ES-I3 (cell line): Measurements from ENCODE around the gene C3orf70.

Experiments used
- H3K36me3 ChIP-seq: 2 replicates; pipeline ENCODE4 v1.6.1; 2013; ENCODE audit warnings: mild to moderate bottlenecking, low read length, control low read depth, moderate library complexity; ENCODE audit not compliant: insufficient read depth
- H3K4me1 ChIP-seq: 2 replicates; pipeline ENCODE4 v1.6.1; 2013; ENCODE audit warnings: mild to moderate bottlenecking, control low read depth, low read length; ENCODE audit not compliant: insufficient read depth
- H3K9ac ChIP-seq: 2 replicates; pipeline ENCODE4 v1.6.1; 2013; ENCODE audit warnings: low read depth, mild to moderate bottlenecking, low read length, moderate library complexity
- H3K9me3 ChIP-seq: 2 replicates; pipeline ENCODE4 v1.6.1; 2013; ENCODE audit warnings: mild to moderate bottlenecking, low read length, moderate library complexity; ENCODE audit not compliant: control insufficient read depth, insufficient read depth

Gene C3orf70

GRCh38 chr3:185152410-185153170, at the start of gene C3orf70:
C3orf70 (minus strand) TSS chr3:185153060; CDS start chr3:185152823, 237 bp downstream.
- H3K36me3 ChIP-seq, result no peaks in the 10 kb centered on the region
- H3K4me1 ChIP-seq, result peaks cover 4% of the 10 kb centered on the region; the same call in 1 of the 2 replicates
- no peaks in the 10 kb centered on the region for H3K9me3 ChIP-seq
- H3K9ac ChIP-seq, result peak within 1 kb of the TSS; percentile 61

- H3K36me3 ChIP-seq, result no peaks in the 10 kb centered on the region
- no peak overlapping the region for H3K9ac ChIP-seq
- H3K9me3 ChIP-seq, result no peaks in the 10 kb centered on the region
These were observed 47.8 kb upstream of the C3orf70 start for GRCh38 chr3:185200639-185201038.

GRCh38 chr3:185199671-185200070, 46.8 kb upstream of the C3orf70 start:
- H3K9me3 ChIP-seq, result no peaks in the 10 kb centered on the region
- no peaks in the 10 kb centered on the region for H3K36me3 ChIP-seq
- no peak overlapping the region for H3K9ac ChIP-seq
- no peaks in the 10 kb centered on the region for H3K4me1 ChIP-seq

More at GRCh38 chr3:185200639-185201038, 47.8 kb upstream of the C3orf70 start:
- no peaks in the 10 kb centered on the region for H3K4me1 ChIP-seq

- Histone ChIP-seq H3K36me3 (no peaks in the 10 kb centered on the region), H3K4me1 (no peaks in the 10 kb centered on the region), H3K9me3 (no peaks in the 10 kb centered on the region), H3K9ac (no peak overlapping the region)
These were observed 46.3 kb upstream of the C3orf70 start for GRCh38 chr3:185199206-185199605.

- H3K9ac ChIP-seq, result no peak overlapping the region
These were observed 44.2 kb upstream of the C3orf70 start for GRCh38 chr3:185197068-185197467.

GRCh38 chr3:185195652-185196051, 42.8 kb upstream of the C3orf70 start:
- H3K9me3 ChIP-seq, result no peaks in the 10 kb centered on the region
- H3K36me3 ChIP-seq, result no peaks in the 10 kb centered on the region
- no peak overlapping the region for H3K9ac ChIP-seq
- H3K4me1 ChIP-seq, result no peaks in the 10 kb centered on the region

More at GRCh38 chr3:185197068-185197467, 44.2 kb upstream of the C3orf70 start:
- Histone ChIP-seq H3K4me1 (no peaks in the 10 kb centered on the region), H3K36me3 (no peaks in the 10 kb centered on the region), H3K9me3 (no peaks in the 10 kb centered on the region)

- H3K4me1 ChIP-seq, result no peaks in the 10 kb centered on the region
- no peaks in the 10 kb centered on the region for H3K36me3 ChIP-seq
- H3K9me3 ChIP-seq, result no peaks in the 10 kb centered on the region
- H3K9ac ChIP-seq, result no peak overlapping the region
These were observed 36.0 kb upstream of the C3orf70 start for GRCh38 chr3:185188816-185189215.

- H3K4me1 ChIP-seq, result no peaks in the 10 kb centered on the region
- no peak overlapping the region for H3K9ac ChIP-seq
- no peaks in the 10 kb centered on the region for H3K36me3 ChIP-seq
- no peaks in the 10 kb centered on the region for H3K9me3 ChIP-seq
These were observed 34.5 kb upstream of the C3orf70 start for GRCh38 chr3:185187391-185187790.

GRCh38 chr3:185176750-185177359, 24.0 kb upstream of the C3orf70 start:
- peaks cover 13% of the 10 kb centered on the region for H3K4me1 ChIP-seq
- H3K9me3 ChIP-seq, result no peaks in the 10 kb centered on the region
- no peak overlapping the region for H3K9ac ChIP-seq
- H3K36me3 ChIP-seq, result no peaks in the 10 kb centered on the region

GRCh38 chr3:185175370-185175987, 22.6 kb upstream of the C3orf70 start:
- peak overlapping the region; percentile 18; the same call in 1 of the 2 replicates for H3K9ac ChIP-seq
- peaks cover 13% of the 10 kb centered on the region for H3K4me1 ChIP-seq
- H3K9me3 ChIP-seq, result no peaks in the 10 kb centered on the region
- no peaks in the 10 kb centered on the region for H3K36me3 ChIP-seq

- Histone ChIP-seq H3K36me3 (no peaks in the 10 kb centered on the region), H3K9ac (no peak overlapping the region), H3K4me1 (peaks cover 13% of the 10 kb centered on the region), H3K9me3 (no peaks in the 10 kb centered on the region)
These were observed 19.5 kb upstream of the C3orf70 start for GRCh38 chr3:185172086-185173049.

- Histone ChIP-seq H3K9ac (no peak overlapping the region), H3K4me1 (no peaks in the 10 kb centered on the region; the same call in 1 of the 2 replicates), H3K9me3 (no peaks in the 10 kb centered on the region), H3K36me3 (no peaks in the 10 kb centered on the region)
These were observed 11.8 kb upstream of the C3orf70 start for GRCh38 chr3:185164428-185165217.

GRCh38 chr3:185162634-185163033, 9.8 kb upstream of the C3orf70 start:
- H3K9me3 ChIP-seq, result no peaks in the 10 kb centered on the region
- H3K9ac ChIP-seq, result no peak overlapping the region
- H3K36me3 ChIP-seq, result no peaks in the 10 kb centered on the region
- H3K4me1 ChIP-seq, result no peaks in the 10 kb centered on the region; the same call in 1 of the 2 replicates
